Activated CD4-positive, alpha-beta T cell treated with anti-CD3 and anti-CD28 coated beads, Interleukin-2, Interleukin-4, amounts not matched to agents 100 ng/mL and 50 ng/mL, durations not matched to agents 16 hours and 8 hours (primary cell): ENCODE results near the gene CD300E.
"Not testable (repeated sequence)": the region's sequence is repeated elsewhere in the genome, so short reads cannot be mapped to it uniquely, and the experiment has no call there.

ENCODE experiments used
- DNase-seq: peaks from one replicate; pipeline ENCODE4 v3.0.0-alpha.2; 2020; ENCODE audit warnings: low spot score

The CD300E gene

GRCh38 chr17:74598346-74599022, 25.1 kb downstream of the CD300E start:
- no peak for DNase-seq

- no peak for DNase-seq
These were observed 26.3 kb downstream of the CD300E start for GRCh38 chr17:74597069-74597790.

- DNase-seq: no peak
These were observed 28.3 kb downstream of the CD300E start for GRCh38 chr17:74595037-74595750.

GRCh38 chr17:74592087-74592990, 31.2 kb downstream of the CD300E start, which contains the start of gene CD300LD:
TSS of gene CD300LD (minus strand) at chr17:74592283. CDS start at chr17:74592202, 81 bp downstream.
- no peak for DNase-seq

- DNase-seq: no peak
These were observed 32.0 kb downstream of the CD300E start for GRCh38 chr17:74591503-74591902.

GRCh38 chr17:74585711-74586110, 37.8 kb downstream of the CD300E start:
- DNase-seq: no peak

- DNase-seq: no peak
These were observed 39.1 kb downstream of the CD300E start for GRCh38 chr17:74584292-74585060.

- DNase-seq: no peak
These were observed 40.9 kb downstream of the CD300E start for GRCh38 chr17:74582633-74583032.

- DNase-seq: no peak
These were observed 43.6 kb downstream of the CD300E start for GRCh38 chr17:74579900-74580299.

- no peak for DNase-seq
These were observed 44.6 kb downstream of the CD300E start for GRCh38 chr17:74578979-74579378.

GRCh38 chr17:74574489-74575142, 48.9 kb downstream of the CD300E start:
- no peak for DNase-seq

GRCh38 chr17:74573635-74574034, 49.9 kb downstream of the CD300E start:
- not testable (repeated sequence) for DNase-seq

GRCh38 chr17:74573169-74573568, 50.4 kb downstream of the CD300E start:
- no peak for DNase-seq

- DNase-seq: no peak
These were observed 51.8 kb downstream of the CD300E start for GRCh38 chr17:74571621-74572270.

- DNase-seq: peak; percentile 28
These were observed 54.2 kb downstream of the CD300E start for GRCh38 chr17:74569020-74570003.

GRCh38 chr17:74568106-74568873, 55.2 kb downstream of the CD300E start:
- no peak for DNase-seq

GRCh38 chr17:74567397-74567796, 56.1 kb downstream of the CD300E start, which contains the start of gene CD300H:
TSS of gene CD300H (minus strand) at chr17:74567509.
- no peak for DNase-seq
